GM12892 (cell line): Measurements from ENCODE around the gene NDUFAF8.

Experiments
- POLR2A ChIP-seq: IDR thresholded peaks from 2 replicates; pipeline ENCODE4 v1.6.1; 2011; ENCODE audit warnings: low read depth, low read length, control low read depth
- POLR2AphosphoS5 ChIP-seq: IDR thresholded peaks from 2 replicates; pipeline ENCODE4 v1.6.1; 2011; ENCODE audit warnings: low read depth, low read length, control low read depth

DNA sequence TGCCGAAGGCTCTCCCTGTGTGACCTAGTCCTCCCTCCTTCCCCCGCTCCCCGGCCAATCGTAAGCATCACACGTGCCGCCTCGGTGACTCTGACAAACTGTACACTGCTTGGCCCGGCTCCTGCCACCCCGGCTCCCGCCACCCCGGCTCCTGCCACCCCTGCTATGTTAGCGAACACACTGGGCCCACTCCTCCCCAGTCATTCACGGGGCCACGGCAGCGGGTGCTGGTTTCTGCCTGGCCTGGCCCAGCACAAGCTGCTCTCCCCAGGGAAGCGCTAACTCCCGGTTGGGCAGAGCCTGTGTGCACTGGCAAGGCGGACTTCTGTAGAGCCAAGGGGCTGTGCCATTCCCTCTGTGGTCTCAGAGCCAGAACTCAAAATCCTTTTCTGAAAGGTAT lies 22.0 kb downstream of the NDUFAF8 start:
- TF ChIP-seq POLR2A (no peak), POLR2AphosphoS5 (no peak)
